ENCODE measurements around the gene PIK3C2A.

PIK3C2A gene

DNA sequence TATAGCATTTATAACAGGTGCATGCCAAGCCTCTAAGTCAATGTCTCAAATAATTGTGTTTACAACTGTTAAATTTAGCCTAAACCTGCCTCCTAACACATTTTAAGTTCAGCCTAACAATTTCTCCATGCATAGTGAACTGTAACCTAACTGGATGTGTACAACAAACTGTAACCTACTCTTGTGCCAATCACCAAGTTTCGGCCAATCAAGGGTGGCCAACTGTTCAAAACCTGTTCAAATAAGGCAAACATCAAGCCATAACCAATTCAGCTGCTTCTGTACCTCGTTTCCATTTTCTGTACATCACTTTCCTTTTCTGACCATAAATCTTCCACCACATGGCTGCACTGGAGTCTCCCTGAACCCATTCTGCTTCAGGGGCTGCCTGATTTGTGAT, 45.4 kb downstream of the PIK3C2A start:
- no peak for DNase-seq (ENCODE audit: low read depth in 1 of 2, low spot score in 1 of 2)

DNA sequence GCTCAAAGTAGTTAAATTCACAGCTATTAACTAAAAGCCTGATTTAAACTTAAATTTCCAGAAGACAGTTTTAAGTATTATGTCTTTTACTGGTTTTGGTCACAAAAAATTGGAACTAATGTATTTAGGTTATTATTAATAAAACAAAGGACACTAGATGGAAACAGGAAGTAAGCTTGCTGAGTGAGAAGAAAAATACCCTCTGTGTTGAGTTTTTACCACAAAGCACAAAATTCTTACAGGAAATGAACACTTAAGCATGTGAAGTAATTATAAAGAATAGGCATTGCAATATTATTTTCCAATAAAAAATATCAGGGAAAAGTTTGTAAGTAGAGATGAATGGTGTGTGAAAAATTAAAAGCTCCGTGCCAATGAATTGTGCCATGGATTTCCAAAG, 46.3 kb downstream of the PIK3C2A start:
- no peak for DNase-seq (ENCODE audit: low read depth in 1 of 2, low spot score in 1 of 2)

DNA sequence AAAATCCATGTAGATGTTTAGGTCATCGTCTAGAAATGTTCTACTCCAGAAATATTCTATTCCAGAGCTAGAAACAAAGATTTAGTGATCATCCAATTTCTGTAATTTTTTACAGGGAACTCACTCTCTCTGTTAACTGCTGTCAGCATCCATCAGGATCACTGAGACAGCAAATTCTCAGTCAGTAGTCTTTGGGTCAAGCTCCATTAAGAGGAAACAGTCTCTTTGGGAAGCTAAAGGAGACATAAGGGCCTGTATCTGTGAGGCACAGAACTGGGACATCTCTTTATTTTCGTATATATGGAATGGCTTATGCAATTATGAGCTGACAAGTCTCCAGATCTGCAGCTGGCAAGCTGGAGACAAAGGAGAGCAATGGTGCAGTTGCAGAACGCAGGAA, 48.3 kb downstream of the PIK3C2A start:
- no peak for DNase-seq (ENCODE audit: low read depth in 1 of 2, low spot score in 1 of 2)

Data from stimulated activated CD4-positive, alpha-beta T cell treated with anti-CD3 and anti-CD28 coated beads, Interleukin-15, amount 100 ng/mL, for 1 hour (primary cell).